GM19463 (cell line): ENCODE measurements around the gene ZNF618.

Experiments used
- ATAC-seq: cut with Tn5 transposase; IDR thresholded peaks from one replicate; pipeline ENCODE4 v1.9.1; 2021; ENCODE audit warnings: mild to moderate bottlenecking, moderate library complexity; ENCODE audit not compliant: unreplicated experiment

ZNF618 gene

DNA sequence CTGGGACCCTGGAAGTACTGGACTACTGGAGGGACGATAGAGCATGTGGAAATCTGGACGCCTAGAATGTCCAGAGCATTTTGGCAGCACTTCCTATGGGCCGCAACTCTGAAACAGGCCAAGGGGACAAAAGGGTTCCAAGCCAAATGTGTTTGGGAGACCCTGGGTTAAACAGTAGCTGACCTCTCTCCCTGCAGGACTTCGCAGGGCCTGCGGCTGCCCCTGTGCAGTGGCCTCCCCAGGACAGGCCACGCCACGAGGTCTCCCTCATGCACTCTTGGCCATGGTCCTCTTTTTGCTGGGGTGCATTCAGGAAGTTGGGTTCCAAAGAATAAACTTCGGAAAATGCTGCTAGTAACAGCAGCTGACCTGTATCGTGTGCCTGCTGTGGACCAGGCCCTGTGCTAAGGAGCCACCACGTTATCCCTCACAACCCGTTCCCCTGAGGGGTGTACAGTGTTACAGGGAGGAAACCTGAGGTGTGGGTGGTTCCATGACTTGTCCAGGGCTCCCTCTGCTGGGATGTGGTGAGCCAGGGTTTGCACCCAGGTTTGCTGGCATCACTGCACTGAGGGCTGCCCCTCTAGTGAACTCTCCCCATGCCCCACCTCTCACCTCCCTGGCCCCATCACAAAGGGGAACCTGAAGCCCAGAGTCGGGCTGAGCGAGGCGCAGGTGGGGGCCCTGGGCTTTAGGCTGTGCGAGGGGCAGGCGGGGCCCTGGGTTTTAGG lies 122.6 kb downstream of the ZNF618 start:
- ATAC-seq, result no peak

DNA sequence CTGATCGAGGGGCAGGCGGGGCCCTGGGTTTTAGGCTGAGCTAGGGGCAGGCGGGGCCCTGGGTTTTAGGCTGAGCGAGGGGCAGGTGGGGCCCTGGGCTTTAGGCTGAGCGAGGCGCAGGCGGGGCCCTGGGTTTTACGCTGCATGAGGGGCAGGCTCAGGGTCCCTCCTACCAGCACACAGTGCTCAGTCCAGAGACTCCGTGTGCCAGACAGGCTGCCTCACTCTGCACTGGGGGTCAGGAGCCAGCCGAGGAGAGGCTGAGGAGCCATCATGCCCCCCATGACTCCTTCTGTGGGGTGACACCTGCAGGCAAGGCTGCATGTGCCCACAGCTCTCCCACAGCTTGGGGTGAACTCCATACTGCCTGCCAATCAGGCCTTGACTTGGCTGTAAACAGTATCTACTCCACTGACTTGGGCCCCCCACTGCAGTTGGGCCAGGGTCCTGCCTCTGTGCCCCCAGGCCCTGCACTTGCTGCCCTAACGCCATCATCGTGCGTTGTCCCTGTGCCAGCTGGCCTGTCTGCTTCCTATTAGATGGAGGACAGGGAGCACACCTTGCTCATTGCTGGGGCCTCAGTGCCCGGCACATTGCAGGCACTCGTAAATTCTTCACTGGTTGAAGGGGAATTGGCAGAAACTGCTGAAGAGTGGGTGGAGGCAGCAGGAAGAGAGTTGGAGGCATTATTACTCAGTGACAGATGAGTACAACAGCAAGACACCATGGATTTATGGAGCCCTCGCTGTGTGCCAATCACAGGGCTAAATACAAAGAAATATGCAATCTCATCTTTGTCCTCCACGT lies 123.3 kb downstream of the ZNF618 start:
- no peak for ATAC-seq

DNA sequence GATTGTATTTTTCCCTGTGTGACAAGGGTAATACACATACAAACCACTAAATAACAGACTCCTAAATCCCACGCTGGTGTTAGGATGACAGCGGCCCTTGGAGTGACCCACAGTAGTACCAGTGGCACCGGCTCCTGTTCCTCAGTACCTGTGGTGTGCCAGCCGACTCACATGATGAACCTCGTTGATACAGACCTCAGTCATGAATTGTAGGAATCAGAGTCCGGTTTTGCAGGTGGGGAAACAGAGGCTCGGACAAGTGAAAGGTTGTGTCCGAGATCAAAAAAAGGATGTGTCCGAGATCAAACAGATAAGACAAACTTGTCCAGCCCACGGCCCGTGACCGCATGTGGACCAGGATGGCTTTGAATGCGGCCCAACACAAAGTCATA lies 124.0 kb downstream of the ZNF618 start:
- no peak for ATAC-seq

DNA sequence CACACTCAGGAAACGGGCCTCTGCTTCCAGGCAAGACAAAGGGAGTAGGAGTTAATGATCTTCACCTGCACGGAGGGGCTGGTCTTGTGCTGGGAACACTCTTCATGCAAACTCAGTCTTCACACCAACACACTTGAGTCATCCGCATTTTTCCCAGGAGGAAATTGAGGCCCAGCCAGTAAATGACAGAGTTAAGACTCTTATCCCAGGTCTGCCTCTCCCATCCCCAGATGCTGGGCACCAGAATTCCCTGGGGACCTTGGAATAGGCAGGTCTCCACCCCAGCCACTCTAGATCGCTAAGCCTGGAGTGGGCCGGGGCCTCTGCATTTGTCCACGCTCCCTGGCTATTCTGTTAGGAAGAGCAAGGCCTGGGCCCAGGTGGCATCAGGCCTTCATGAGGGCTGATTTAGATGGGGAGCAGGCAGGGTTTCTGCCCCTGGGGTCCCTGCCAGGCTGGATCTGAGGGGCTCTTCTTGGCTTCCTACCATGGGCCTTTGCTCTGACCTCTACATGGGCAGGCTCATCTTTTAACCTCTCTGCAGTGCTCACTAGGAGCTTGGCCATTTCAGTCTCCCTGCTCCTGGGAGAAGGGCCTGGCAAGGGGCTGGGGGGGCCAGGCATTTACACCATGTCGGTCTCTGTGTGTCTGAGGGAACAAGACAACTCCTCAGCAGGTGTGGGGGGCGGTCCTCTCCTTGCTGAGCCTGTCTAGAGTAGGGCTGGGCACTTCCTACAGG lies 124.7 kb downstream of the ZNF618 start:
- no peak for ATAC-seq

DNA sequence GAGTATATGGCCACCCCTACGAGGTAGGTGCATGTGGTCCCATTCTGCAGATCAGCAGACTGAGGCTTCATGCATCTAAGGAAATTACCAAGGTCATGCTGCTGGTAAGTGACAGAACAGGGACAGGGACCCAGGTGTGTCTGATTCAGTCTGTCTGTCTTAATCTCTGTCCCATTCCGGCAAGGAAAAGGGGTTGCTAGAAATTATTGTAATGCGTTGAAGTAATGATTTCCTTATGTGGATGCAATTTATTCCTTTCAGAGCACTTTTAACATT lies 125.2 kb downstream of the ZNF618 start:
- no peak for ATAC-seq

DNA sequence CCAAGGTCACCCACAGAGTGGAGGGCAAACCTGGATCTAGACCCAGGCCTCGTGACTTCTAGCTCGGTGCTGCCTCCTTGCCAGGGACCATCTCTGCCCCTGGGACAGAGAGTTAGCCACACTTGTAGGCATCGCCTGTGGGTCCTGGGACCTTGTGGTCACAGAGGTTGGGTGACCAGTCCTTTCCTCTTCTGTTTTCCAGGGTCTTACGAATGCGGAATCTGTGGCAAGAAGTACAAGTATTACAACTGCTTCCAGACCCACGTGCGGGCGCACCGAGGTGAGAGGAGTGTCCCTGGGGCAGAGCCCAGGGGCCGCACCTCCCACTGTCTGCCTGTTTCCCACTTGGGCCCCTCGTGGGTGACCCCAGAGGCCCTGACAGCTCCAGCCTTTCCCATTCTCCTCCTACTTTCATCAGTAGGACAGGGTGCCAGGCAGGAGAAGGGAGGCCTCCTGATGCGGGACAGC lies 125.7 kb downstream of the ZNF618 start:
- ATAC-seq, result no peak

DNA sequence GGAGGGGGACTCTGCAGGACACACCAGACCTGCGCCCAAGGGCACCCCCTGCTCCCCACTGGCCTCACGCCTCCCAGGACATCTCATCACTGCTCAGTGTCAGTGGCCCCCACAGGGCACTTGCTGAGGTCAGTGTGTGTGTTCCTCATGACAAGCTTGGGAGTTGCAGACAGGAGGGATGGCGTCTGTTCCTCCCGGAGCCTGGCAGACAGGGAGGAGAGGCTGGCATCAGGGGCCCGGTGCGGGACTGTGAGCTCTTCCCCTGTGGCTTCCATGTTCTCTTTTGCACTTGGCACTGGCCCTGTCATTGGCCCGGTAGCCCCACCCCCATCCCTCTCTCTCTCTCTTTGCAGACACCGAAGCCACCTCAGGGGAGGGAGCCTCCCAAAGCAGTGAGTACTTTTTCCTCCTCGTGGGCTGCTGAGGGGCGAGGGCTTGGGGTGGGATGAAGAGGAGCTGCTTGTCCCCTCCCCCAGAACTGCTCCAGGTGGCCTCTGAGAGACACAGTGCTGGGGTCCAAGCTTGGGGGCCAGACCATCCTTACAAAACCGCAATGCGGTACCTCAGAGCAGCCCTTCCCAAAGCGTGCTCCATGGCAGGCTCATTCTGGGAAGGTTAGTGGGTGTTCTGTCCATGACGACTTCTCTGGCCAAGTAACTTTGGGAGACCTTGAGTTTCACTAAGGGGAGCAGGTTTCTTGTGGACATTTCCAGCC lies 126.3 kb downstream of the ZNF618 start:
- no peak for ATAC-seq

DNA sequence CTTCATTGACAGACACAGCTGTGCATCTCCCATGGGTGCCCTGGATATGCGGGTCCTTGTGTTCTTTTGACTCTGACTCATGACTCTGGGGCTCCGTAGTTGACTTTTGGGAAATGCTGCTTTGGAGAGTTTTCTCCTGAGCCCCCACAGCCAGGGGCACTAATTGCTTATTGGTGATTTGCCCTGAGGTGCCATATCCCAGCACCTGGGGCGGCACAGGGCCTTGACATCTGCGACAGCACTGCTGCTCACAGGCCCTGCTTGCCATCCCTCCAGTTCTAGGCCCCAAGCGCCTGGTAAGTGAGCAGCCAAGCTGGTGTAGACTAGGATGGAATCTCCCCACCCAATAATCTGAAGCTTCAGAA lies 126.9 kb downstream of the ZNF618 start:
- no peak for ATAC-seq

DNA sequence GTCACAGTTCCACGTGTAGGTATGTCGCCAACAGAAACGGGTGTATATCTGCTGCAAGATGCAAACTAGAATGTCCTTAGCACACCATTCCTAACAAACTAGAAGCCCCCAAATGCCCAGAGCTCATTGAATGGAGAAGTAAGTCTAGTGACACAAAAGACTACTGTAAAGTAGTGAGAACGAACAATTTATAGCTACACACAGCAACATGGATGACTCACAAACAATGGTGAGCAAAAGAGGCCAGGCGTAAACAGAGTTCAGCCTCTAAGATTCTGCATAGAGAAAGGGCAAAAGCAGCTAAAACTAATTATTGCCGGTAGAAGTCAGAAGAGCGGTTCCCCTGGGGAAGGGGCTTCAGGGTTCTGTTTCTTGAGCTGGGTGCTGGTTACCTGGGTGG lies 127.2 kb downstream of the ZNF618 start:
- ATAC-seq, result no peak

DNA sequence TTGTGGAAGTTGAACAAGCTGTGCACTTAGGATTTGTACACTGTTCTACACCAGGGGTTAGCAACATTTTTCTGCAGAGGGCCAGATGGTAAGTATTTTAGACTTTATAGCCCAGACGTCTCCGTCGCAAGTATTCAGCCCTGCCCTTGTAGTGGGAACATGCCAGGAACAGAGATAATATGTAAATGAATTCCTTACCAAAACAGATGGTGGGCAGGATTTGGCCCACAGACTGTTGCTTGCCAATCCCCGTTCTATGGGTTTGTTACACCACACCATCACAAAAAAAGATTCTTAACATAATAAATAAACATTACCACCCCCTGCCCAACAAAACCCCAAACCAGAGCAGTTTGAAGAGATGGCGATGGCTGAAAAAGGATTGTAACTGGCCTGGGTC lies 127.6 kb downstream of the ZNF618 start:
- no peak for ATAC-seq

DNA sequence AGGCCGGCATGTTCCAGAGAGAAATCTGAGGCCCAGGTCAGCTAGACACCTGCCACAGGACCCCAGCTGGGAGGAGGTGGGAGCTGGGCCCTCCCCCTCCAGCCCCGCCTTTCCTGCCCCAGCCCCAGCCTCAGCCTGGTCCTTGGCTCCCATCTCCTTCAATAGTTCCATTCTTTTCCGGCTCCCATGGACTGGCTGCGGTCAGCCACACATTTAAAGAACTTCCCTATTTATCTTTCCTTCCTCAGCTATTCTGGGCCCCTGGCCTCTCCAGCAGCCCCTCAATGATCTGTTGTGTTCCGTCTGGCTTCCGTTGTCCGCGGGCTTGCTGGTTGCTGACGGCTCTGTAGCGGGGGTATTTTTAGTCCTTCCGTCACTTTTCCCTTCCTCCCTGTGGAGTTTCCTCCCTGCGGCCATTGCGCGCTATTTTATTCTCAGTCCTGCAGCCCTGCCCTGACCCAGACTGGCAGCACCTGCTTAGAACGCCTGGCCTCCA lies 128.2 kb downstream of the ZNF618 start:
- no peak for ATAC-seq

DNA sequence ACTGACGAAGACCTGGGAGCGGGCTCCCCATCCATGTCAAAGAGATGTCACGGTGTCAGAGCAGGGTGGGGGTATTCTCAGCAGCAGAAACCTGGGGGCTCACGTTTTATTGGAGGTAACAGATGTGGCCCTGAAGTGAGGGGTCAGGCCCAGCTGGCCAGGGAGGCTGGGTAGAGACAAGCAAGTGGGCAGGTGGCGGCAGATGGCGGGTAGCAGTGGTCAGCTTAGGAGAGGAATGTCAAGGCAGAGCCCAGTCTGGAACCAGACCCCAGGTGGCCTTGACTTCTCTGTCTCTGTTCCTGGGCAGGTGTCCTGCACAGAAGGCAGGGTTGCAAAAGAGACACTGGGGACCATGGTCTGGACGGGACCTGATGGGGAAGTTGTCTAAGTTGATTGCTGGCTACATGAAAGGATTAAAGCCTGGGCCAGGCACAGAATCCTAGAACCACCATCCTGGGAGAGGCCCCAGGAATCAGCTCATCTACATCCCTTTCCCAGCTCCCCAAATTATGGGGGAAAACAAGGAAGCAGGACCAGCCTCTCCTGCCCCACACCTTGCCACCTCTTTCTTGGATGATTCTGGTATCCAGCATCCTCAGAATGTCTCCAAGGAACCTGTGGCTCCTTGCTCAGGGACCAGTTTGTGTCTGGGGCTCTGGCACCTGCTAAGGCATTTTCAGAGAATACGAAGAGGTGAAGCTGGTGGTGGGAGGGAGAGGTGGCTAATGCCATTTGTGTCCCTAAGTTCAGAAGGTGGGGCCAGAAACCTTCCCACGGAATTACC lies 129.5 kb downstream of the ZNF618 start:
- ATAC-seq, result no peak

DNA sequence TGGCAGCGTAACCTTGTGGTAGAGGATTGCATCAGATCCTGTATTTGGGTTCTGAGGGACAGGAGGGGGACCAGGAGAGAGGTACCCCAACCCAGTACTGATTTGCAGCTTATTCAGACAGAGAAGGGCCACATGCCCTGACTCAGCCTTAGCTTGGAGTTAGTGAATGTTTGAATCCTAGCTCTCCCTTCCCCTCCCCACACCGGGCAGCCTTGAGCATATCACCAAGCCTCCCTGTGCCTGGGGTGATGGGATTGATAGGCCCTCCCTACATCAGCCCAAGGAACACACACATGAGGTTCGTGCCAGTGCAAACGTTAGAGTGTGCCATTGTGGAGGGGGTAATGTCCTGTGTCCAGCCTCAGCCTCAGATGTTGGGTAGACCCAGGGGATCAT lies 130.0 kb downstream of the ZNF618 start:
- ATAC-seq, result no peak

DNA sequence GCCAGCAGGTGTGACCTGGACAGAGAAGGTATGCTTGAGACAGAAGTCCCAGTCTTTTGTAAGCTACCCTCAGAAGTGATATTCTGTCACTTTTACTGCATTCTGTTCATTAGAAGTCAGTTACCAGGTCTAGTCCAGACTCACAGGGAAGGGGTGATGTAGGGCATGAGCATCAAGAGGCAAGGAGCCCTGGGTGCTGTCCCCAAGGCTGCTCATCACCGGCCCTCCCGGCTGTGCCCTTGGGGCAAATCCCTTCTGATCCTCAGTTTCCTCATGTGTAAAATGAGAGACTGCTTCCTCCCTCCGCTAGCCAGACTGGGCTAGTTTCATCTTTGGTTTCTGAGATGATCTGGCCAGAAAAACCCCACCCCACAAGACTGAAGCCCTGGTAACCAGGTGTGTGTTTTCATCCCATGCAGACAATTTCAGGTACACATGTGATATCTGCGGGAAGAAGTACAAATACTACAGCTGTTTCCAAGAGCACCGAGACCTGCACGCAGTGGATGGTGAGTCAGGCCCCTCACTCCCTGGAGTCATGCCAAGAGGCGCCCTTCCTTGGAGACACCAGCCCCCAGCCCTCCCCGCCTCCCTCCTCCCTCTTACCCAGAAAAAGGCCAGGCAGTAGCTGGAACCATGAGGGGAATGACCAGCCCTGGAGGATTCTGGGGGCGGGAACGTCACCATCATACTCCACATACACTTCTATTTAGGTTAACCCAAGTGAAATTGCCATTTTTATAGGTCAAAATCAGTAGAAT lies 131.0 kb downstream of the ZNF618 start:
- ATAC-seq, result no peak

DNA sequence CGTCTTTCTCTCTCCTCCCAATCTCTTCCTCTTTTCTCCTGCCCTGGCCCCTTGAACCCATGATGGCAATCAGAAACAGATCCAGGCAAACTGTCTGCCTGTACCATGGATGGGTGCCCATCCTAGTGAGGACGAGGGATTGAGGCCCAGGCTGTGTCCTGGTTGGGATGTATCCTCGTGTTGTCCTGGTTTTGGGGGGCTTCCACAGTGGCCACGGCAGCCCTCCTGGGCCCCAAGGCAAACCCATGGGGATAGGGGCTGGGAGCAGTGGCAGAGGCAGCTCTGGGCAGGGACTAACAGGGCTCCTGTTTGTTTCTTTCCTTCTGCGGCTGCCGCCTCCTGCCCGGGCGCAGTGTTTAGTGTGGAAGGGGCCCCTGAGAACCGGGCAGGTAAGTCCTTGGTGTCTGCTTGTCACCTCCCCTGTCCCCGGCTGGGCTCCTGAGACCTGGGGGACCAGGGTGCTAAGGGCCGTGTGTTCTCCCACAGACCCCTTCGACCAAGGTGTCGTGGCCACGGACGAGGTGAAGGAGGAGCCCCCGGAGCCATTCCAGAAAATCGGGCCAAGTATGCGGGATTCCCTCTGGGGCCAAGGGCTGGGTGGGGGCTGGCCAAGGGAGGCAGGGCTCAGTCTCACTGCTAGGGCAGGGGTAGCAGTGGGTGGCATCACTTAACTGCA lies 132.0 kb downstream of the ZNF618 start:
- no peak for ATAC-seq

DNA sequence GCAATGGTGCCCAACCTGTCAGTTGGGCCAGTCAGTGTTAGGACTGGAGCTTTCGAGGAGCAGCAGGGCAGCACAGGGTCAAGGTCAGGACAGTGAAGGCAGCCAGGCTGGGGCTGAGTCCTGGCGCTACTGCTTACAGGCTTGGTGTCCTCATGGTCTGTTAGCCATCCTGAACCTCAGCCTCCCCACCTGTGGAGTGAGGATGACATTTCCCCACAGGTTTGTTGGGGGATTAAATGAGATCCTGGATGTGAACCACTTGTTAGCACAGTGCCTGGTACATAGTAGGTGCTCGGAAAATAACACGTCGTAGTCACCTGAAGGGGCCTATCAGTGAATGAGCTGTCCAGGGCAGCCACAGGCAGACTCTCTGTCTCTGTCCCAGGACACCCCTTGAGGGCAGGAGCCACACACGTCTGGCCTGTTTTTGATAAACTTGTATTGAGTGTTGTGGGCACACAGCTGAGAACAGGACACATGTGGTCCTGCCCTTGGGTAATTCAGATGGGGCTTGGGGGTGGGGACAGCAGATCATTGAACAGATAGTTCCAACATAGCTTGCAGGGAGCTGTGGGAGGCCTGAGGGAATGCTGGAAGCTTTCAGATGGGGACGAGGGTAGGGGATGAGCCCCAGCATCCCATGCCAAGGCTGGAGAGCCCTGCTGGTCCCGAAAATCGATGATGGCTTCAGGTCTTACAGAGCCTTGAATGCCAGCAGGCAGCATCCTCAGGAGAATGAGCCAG lies 132.7 kb downstream of the ZNF618 start:
- no peak for ATAC-seq

DNA sequence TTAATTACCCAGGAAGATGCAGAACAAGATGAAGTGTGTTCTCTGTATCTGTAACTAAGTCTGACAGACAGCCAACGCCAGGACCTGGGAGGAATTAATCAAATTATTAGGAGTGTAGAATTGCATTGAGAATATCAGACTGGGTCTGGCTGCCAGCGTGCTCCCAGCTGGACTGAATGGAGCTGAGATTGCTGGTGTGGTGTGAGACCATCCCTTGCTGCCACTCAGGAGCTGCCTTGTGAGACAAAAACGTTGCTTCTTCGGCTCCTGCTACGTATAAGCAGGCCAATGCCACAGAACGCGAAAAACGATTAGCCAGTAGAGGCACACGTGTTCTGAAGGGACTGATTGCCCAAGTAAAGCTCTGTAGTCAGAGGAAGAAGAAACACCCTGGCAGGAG lies 135.2 kb downstream of the ZNF618 start:
- ATAC-seq, result no peak

DNA sequence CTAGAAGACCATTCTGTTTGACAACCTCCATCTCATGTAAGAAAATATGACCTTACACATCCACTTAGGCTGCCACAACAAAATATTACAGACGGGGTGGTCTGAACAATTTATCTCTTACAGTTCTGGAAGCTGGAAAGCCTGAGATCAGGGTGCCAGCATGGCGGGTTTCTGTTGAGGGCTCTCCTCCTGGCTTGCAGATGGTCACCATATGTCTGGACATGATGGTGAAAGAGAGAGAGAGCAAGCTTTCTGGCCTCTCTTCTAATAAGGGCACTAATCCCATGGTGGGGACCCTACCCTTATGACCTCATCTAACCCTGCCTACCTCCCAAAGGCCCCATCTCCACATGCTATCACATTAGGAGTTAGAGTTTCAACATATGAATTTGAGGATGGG lies 136.0 kb downstream of the ZNF618 start:
- no peak for ATAC-seq
